Left lung (tissue), 10 donors: ENCODE data around the gene SLC35F2. TPM values are rescaled to one million over a fixed set of nuclear protein-coding genes. Genes with fewer than 3 reads are reported as not detected.
A peak's percentile ranks its signal among the peaks of the same experiment; 100 is the strongest.

Experiments used
- ATAC-seq: fragments of 200-7000 bp; cut with Tn5 transposase; one replicate; pipeline ENCODE4 v1.9.1; 2020; ENCODE audit warnings: moderate library complexity
- DNase-seq, 4 donors: peaks; one replicate each; pipeline ENCODE4 v3.0.0-alpha.2; 2013 to 2020
- H3K27ac ChIP-seq, 2 donors: fragments of 200-600 bp; sonication (generic) in 1 of 2; one replicate each; pipeline versions ENCODE4 v1.5.0 to v1.8.0; 2020 to 2021
- H3K27me3 ChIP-seq, 2 donors: fragments of 200-600 bp; sonication (generic) in 1 of 2; one replicate each; pipeline versions ENCODE4 v1.5.0 to v1.8.0; 2020 to 2021
- H3K36me3 ChIP-seq, 2 donors: fragments of 200-600 bp; sonication (generic) in 1 of 2; one replicate each; pipeline versions ENCODE4 v1.5.0 to v1.8.0; 2020 to 2021
- H3K4me1 ChIP-seq, 2 donors: fragments of 200-600 bp; one replicate each; pipeline ENCODE4 v1.8.0; 2021
- H3K4me3 ChIP-seq, 2 donors: fragments of 200-600 bp; sonication (generic) in 1 of 2; one replicate each; pipeline versions ENCODE4 v1.5.0 to v1.8.0; 2020 to 2021; ENCODE audit warnings: mild to moderate bottlenecking in 1 of 2
- H3K9me3 ChIP-seq, 2 donors: fragments of 200-600 bp; sonication (generic) in 1 of 2; one replicate each; pipeline versions ENCODE4 v1.5.0 to v1.8.0; 2020 to 2021
- intact Hi-C, 2 donors: fragments of 100-400 bp; cut with DNase I; formaldehyde crosslinking; loops; one replicate each; pipeline versions ENCODE4 v1.11.2 to v1.14.2; 2022
- polyA plus RNA-seq, 6 donors: library from polyadenylated mRNA; unstranded; fragments of 120-200 nt; gene quantifications; one replicate each; pipeline ENCODE4 v1.2.1, GENCODE V29; 2013; ENCODE audit not compliant: insufficient read length in 6 of 6
- total RNA-seq, 2 donors: library from RNA; stranded (reverse); fragmentation: NEBNext Ultra II Directional; extraction: Animal tissue kit (Norgen Biotek cat#: 25700); gene quantifications; one replicate each; pipeline ENCODE4 v1.2.1, GENCODE V29; 2021
- TF ChIP-seq, protein P1 (sequence below), 2 donors: fragments of 200-600 bp; sonication (generic) in 1 of 2; IDR thresholded peaks; one replicate each; pipeline versions ENCODE4 v1.5.0 to v1.8.0; 2021; ENCODE audit warnings: antibody characterized with exemption in 2 of 2
- donor health status: DM: no; HTN: yes; CAD: no.
- donor health status: DM: no; HTN: no; CAD: no.

Gene SLC35F2
- total and polyA plus RNA-seq, 8 donors: 7.0 to 38.6 (median 27.9) TPM

- ATAC-seq: no peak
- H3K4me3 ChIP-seq: no peak overlapping the region
These were observed 67.1 kb downstream of the SLC35F2 start for GRCh38 chr11:107791343-107792048.

DNA sequence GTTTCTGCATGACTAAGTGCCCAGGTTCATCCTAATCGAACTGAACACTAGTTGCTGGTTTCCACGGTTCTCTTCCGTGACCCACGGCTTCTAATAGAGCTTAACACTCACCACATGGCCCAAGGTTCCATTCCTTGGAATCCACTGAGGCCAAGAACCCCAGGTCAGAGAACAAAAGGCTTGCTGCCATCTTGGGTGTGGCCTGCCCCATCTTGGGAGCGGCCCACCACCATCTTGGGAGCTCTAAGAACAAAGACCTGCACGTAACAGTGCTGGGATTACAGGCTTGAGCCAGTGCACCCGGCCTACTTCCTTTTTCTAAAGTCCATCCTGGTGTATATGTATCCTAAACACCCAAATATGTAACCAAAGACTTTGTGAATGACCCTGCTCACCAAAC is 68.8 kb downstream of the SLC35F2 start:
- ATAC-seq: no peak
- H3K36me3 ChIP-seq: peaks cover 0 to 5% of the 10 kb centered on the region in 2 donors
- TF ChIP-seq, protein P1, sequence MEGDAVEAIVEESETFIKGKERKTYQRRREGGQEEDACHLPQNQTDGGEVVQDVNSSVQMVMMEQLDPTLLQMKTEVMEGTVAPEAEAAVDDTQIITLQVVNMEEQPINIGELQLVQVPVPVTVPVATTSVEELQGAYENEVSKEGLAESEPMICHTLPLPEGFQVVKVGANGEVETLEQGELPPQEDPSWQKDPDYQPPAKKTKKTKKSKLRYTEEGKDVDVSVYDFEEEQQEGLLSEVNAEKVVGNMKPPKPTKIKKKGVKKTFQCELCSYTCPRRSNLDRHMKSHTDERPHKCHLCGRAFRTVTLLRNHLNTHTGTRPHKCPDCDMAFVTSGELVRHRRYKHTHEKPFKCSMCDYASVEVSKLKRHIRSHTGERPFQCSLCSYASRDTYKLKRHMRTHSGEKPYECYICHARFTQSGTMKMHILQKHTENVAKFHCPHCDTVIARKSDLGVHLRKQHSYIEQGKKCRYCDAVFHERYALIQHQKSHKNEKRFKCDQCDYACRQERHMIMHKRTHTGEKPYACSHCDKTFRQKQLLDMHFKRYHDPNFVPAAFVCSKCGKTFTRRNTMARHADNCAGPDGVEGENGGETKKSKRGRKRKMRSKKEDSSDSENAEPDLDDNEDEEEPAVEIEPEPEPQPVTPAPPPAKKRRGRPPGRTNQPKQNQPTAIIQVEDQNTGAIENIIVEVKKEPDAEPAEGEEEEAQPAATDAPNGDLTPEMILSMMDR (IDR thresholded peaks at IDR 0.05): no peak
- peaks cover 0 to 3% of the 10 kb centered on the region in 2 donors for H3K9me3 ChIP-seq
- DNase-seq: no peak
- H3K4me1 ChIP-seq: no peaks in the 10 kb centered on the region
- intact Hi-C loops: no loop called here
- H3K27ac ChIP-seq: no peak overlapping the region
- no peak overlapping the region for H3K4me3 ChIP-seq
- H3K27me3 ChIP-seq: no peaks in the 10 kb centered on the region

More at GRCh38 chr11:107791343-107792048, 67.1 kb downstream of the SLC35F2 start:
- no peak for DNase-seq
- TF ChIP-seq, protein P1 (IDR thresholded peaks at IDR 0.05): no peak
- Histone ChIP-seq H3K27me3 (no peaks in the 10 kb centered on the region), H3K36me3 (peaks cover 0 to 5% of the 10 kb centered on the region in 2 donors), H3K9me3 (peaks cover 0 to 3% of the 10 kb centered on the region in 2 donors), H3K27ac (no peak overlapping the region), H3K4me1 (no peaks in the 10 kb centered on the region)
- intact Hi-C loops: no loop called here

GRCh38 chr11:107787733-107788132 is 70.9 kb downstream of the SLC35F2 start:
- ATAC-seq (no peak), DNase-seq (no peak)
- peaks cover 0 to 5% of the 10 kb centered on the region in 2 donors for H3K36me3 ChIP-seq
- no peaks in the 10 kb centered on the region for H3K4me1 ChIP-seq
- no peaks in the 10 kb centered on the region for H3K27me3 ChIP-seq
- TF ChIP-seq, protein P1 (IDR thresholded peaks at IDR 0.05): no peak
- intact Hi-C loops: no loop called here
- no peak overlapping the region for H3K27ac ChIP-seq
- H3K4me3 ChIP-seq: no peak overlapping the region
- H3K9me3 ChIP-seq: no peaks in the 10 kb centered on the region

GRCh38 chr11:107785401-107785800 is 73.2 kb downstream of the SLC35F2 start:
- Histone ChIP-seq H3K4me3 (no peak overlapping the region), H3K4me1 (no peaks in the 10 kb centered on the region), H3K9me3 (no peaks in the 10 kb centered on the region), H3K27ac (no peak overlapping the region), H3K27me3 (no peaks in the 10 kb centered on the region), H3K36me3 (no peaks in the 10 kb centered on the region)
- TF ChIP-seq, protein P1 (IDR thresholded peaks at IDR 0.05): no peak
- intact Hi-C loops: no loop called here
- DNase-seq (no peak), ATAC-seq (peak; percentile 22)

DNA sequence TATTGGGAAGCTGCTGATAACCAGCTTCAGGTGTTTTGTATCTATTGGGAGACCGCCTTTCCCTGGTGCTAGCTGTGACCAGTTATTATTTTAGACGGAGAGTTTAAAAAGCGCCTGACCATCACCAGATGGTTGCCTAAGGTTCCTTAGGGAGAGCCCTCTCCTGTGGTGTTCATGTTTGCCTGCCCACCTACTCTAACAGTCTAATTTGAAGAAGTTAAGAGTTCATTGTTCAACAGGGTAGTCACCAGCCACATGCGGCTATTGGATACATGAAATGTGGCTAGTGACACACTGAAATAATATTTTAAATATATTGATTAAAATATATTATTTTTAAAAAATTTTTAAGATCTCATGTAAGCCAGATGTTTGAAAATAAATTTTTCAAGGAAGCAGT is 75.5 kb downstream of the SLC35F2 start:
- ATAC-seq (no peak), DNase-seq (no peak)
- Histone ChIP-seq H3K9me3 (no peaks in the 10 kb centered on the region), H3K36me3 (no peaks in the 10 kb centered on the region), H3K4me1 (no peaks in the 10 kb centered on the region), H3K27me3 (peaks cover 0 to 5% of the 10 kb centered on the region in 2 donors), H3K27ac (no peak overlapping the region), H3K4me3 (no peak overlapping the region)
- intact Hi-C loops: no loop called here
- TF ChIP-seq, protein P1 (IDR thresholded peaks at IDR 0.05): no peak
